Adrenal gland (tissue), 12 donors: ENCODE data around the gene NR2F1. TPM values are rescaled to one million over a fixed set of nuclear protein-coding genes. Genes with fewer than 3 reads are reported as not detected.
A peak's percentile ranks its signal among the peaks of the same experiment; 100 is the strongest.

ENCODE experiments used
- DNase-seq, 7 donors: peaks; one replicate each; pipeline ENCODE4 v3.0.0-alpha.2; 2019 to 2020
- H3K27ac ChIP-seq, 5 donors: fragments of 200-600 bp; sonication (generic) in 4 of 5; 1 replicate in 3 of 5; 2 replicates in 2 of 5; pipeline versions ENCODE4 v1.5.1 to v1.8.0; 2016 to 2020; ENCODE audit warnings: mild to moderate bottlenecking in 1 of 5
- H3K27me3 ChIP-seq: fragments of 200-600 bp; 2 replicates; pipeline ENCODE4 v1.8.0; 2021
- H3K36me3 ChIP-seq, 2 donors: fragments of 200-600 bp; replicated peaks in 1 of 2; 1 replicate in 1 of 2; 2 replicates in 1 of 2; pipeline versions ENCODE4 v1.5.1 to v1.8.0; 2018 to 2022
- H3K4me1 ChIP-seq, 2 donors: fragments of 200-600 bp; replicated peaks in 1 of 2; 1 replicate in 1 of 2; 2 replicates in 1 of 2; pipeline versions ENCODE4 v1.5.1 to v1.8.0; 2018 to 2021
- H3K4me3 ChIP-seq, 4 donors: fragments of 200-600 bp; sonication (generic) in 3 of 4; one replicate each; pipeline ENCODE4 v1.5.1; 2016 to 2018
- H3K9me3 ChIP-seq, 3 donors: fragments of 200-600 bp; sonication (generic) in 1 of 3; replicated peaks in 1 of 3; 1 replicate in 2 of 3; 2 replicates in 1 of 3; pipeline versions ENCODE4 v1.5.1 to v1.8.0; 2016 to 2021
- POLR2A ChIP-seq, 2 donors: fragments of 450-650 bp; IDR thresholded peaks; one replicate each; pipeline ENCODE4 v1.6.1; 2017; ENCODE audit warnings: antibody characterized with exemption in 2 of 2, mild to moderate bottlenecking in 2 of 2, moderate library complexity in 1 of 2
- WGBS, 4 donors: extraction: QIAGEN DNeasy Blood & Tissue Kit in 2 of 4; methylation state at CpG; one replicate each; pipeline versions ENCODE4 v1.1.5 to v1.1.7; 2013 to 2017; 5-methylcytosine and 5-hydroxymethylcytosine counted together
- intact Hi-C, 2 donors: fragments of 100-400 bp; cut with DNase I; formaldehyde crosslinking; loops; one replicate each; pipeline versions ENCODE4 v1.14.1 to v1.15.0; 2022 to 2023
- polyA plus RNA-seq, 3 donors: library from polyadenylated mRNA; stranded (reverse); fragments of 200-250 nt in 2 of 3; fragments of 350-450 nt in 1 of 3; fragmentation: Illumina TruSeq in 1 of 3; extraction: RNeasy Lipid Tissue Mini Kit (QIAGEN cat#74804) in 1 of 3; gene quantifications; one replicate each; pipeline ENCODE4 v1.2.3, GENCODE V29; 2013 to 2014
- total RNA-seq, 9 donors: library from RNA; depleted of rRNA in 4 of 9; stranded (reverse); fragments of >200 nt in 4 of 9; fragments of 120-200 nt in 1 of 9; fragmentation: NEBNext Ultra II Directional in 1 of 9; extraction: Animal tissue kit (Norgen Biotek cat#: 25700) in 1 of 9; gene quantifications; one replicate each; pipeline versions ENCODE4 v1.1.0 to v1.2.4, GENCODE V29; 2013 to 2023
- TF ChIP-seq, protein P1 (sequence below), 6 experiments: fragments of 450-650 bp in 4 of 6; fragments of 200-600 bp in 2 of 6; sonication (generic) in 1 of 6; IDR thresholded peaks; 1 replicate in 5 of 6; 2 replicates in 1 of 6; pipeline versions ENCODE4 v1.5.1 to v1.8.0; 2016 to 2021; ENCODE audit warnings: antibody characterized with exemption in 6 of 6, mild to moderate bottlenecking in 2 of 6, moderate library complexity in 1 of 6
- donor health status: healthy with polysubstance abuse.
- donor health status: Bipolar disorder and iron deficiency.
- donor health status: DM: yes; HTN: yes; CAD: no.
- donor health status: DM: no; HTN: no; CAD: no.
- donor health status: DM: no; HTN: no; CAD: no.
- donor health status: DM: yes; HTN: yes; CAD: no.

NR2F1 gene
- total and polyA plus RNA-seq, 12 donors, result 22.4 to 195 (median 68.2) TPM

DNA sequence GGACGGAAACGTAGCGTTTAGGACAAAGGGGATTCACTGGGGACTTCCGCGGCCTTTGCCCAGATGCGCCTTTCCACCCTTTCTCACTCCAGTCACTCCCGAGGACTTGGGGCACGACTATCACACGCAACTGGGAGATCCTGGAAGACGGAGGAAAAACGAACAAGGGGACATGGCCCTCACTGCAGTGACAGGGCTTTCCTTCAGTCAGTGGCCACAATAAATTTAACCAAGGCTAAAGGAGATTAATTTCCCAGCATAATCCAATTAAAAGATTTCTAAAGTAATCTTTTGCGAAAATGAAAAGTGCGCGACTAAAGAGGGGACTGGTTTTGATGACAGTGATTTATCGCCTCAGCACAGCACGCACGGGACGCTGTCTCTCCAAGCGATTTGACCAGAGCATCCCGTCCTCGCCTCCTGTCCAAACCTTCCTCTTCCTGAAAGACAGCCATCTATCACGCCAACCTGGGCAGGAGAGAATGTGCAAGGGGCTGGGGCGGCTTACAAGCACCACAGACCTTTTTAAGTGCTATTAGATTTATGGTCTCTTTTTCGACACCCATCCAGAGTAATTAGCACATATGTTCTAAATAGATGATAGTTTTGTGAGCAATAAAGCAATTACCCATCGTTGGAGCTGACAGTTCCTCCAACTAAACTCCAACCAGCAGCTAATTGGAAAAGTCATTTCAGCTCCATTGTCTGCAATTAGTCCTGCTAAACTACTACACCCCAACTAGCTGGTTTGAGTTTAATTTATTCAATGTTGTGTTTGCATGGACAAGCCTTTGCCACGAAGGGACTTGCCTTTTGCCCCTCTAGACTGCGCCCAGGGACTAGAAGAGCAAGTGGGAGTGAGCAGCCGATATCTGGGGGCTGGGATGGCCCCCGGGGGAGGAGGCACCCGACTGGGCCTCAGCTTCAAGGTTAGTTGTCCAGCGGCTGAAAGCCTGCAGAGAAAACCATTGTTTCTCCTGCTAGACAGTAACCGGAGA, 9.4 kb upstream of the NR2F1 start:
- Histone ChIP-seq H3K4me1 (peaks cover 0 to 25% of the 10 kb centered on the region in 2 donors), H3K36me3 (no peaks in the 10 kb centered on the region), H3K27ac (peak overlapping the region in 4 of 5 donors; percentile 22 to 89 (median 65)), H3K27me3 (no peaks in the 10 kb centered on the region), H3K4me3 (peak overlapping the region in 1 of 4 donors; percentile 38), H3K9me3 (no peaks in the 10 kb centered on the region)
- intact Hi-C loops, result loop anchor here (10.0 kb wide), 1 partner anchor 169 kb away; no protein-coding TSS in a partner anchor
- WGBS, 4 donors, result 50 to 68% (median 60%) methylated on average over 31 to 32 of the region's 32 CpGs
- no peak for DNase-seq
- TF ChIP-seq POLR2A (IDR thresholded peaks at IDR 0.05), result no peak
- TF ChIP-seq, protein P1, sequence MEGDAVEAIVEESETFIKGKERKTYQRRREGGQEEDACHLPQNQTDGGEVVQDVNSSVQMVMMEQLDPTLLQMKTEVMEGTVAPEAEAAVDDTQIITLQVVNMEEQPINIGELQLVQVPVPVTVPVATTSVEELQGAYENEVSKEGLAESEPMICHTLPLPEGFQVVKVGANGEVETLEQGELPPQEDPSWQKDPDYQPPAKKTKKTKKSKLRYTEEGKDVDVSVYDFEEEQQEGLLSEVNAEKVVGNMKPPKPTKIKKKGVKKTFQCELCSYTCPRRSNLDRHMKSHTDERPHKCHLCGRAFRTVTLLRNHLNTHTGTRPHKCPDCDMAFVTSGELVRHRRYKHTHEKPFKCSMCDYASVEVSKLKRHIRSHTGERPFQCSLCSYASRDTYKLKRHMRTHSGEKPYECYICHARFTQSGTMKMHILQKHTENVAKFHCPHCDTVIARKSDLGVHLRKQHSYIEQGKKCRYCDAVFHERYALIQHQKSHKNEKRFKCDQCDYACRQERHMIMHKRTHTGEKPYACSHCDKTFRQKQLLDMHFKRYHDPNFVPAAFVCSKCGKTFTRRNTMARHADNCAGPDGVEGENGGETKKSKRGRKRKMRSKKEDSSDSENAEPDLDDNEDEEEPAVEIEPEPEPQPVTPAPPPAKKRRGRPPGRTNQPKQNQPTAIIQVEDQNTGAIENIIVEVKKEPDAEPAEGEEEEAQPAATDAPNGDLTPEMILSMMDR (IDR thresholded peaks at IDR 0.05), result no peak

DNA sequence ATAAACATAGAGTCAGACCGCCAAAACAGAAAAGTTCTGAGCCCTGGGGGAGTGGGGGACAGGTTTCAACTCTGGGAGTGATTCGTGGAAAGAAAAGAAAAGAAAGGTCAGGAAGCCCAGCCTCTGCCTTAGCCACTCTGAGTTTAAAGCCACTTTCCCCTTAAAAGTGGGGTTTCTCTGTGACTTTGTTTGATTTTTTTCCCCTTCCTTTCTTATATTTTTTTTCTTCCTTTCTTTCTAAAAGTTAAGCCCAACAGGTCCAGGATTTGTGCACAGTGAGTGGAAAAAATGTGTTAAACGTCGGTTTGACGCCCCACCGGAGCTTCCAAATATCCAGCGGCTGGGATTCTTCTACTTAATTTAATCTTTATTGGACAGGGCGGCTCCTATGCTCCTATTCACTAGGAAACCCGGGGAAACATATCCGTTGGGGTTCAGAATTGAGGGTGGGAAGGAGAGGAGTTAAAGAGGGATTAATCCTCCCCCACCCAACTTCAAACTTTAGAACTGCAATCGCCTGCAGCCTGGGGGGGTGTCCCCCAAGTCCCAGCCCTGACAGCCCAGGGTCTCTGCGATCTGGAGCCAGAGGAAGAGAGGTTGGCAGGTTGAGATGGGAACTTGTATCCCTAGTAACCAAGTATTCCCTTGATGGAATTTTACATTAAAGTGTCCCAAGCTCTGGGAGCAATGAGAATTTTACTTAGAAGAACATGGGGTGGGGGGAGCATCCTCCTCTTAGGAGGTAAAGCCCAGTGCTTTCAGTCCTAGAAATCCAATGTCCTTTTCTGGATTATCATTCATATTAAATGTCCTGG, 8.3 kb upstream of the NR2F1 start:
- H3K4me3 ChIP-seq, result peak overlapping the region in 1 of 4 donors; percentile 33
- DNase-seq, result no peak
- H3K27ac ChIP-seq, result peak overlapping the region in 4 of 5 donors; percentile 22 to 89 (median 65)
- H3K36me3 ChIP-seq, result no peaks in the 10 kb centered on the region
- 52 to 58% (median 54%) methylated on average over 12 of the region's 12 CpGs for WGBS, 4 donors
- no peaks in the 10 kb centered on the region for H3K9me3 ChIP-seq
- no peak for TF ChIP-seq POLR2A (IDR thresholded peaks at IDR 0.05)
- intact Hi-C loops, result loop anchor here (5.0 to 10.0 kb wide), 2 partner anchors 62 to 170 kb away; no protein-coding TSS in a partner anchor
- H3K27me3 ChIP-seq, result no peaks in the 10 kb centered on the region
- peaks cover 0 to 33% of the 10 kb centered on the region in 2 donors for H3K4me1 ChIP-seq

DNA sequence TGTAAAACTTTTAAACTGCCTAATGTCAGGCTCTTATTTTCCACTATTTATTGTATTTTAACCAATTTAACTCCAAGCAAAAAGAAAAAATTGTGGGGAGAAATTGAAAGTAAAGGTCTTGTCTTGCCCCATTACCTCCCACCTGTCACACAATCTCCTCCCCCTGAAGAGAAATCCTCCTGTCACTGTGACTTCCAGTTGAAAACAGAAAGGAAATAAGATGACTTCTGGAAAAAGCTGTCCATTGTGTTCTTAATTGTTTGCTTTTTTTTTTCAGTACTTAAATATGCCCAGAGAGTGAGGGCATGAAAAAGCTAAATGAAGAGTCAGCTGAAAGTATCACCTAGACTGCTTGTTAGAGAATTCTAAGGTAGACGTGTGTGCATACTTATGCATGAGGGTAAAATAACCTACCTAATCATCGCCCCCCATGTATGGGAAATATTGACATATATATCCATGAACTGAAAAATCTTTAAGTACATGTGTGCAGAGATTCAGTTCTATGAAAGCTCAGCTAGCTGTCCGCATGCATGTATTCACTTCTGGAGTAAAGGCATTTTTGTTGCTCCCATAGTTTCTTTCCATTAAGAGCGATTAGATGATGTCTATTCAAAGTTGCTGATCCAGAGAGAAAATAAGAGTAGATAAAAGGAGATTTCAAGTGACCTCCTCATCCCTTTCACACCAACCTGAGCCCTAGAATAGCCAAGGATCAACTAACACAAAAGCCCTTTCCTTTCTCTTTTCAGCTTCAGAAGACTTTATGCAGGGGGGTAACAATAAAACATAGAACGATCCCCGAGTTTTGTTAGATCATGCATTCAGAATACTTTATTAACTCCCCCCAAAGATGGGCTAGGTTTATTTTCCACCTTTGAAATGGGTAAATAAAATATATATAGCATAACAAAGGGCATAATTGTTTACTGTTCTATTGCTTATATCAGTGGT, 7.3 kb upstream of the NR2F1 start:
- Histone ChIP-seq H3K9me3 (no peaks in the 10 kb centered on the region), H3K4me1 (peaks cover 0 to 33% of the 10 kb centered on the region in 2 donors), H3K27ac (peak overlapping the region in 3 of 5 donors; percentile 42 to 89 (median 88)), H3K4me3 (peak overlapping the region in 1 of 4 donors; percentile 33), H3K27me3 (no peaks in the 10 kb centered on the region), H3K36me3 (no peaks in the 10 kb centered on the region)
- 58 to 73% (median 63%) methylated on average over 6 of the region's 6 CpGs for WGBS, 4 donors
- intact Hi-C loops, result loop anchor here (5.0 to 10.0 kb wide), 2 partner anchors 63 to 171 kb away; no protein-coding TSS in a partner anchor
- TF ChIP-seq, protein P1 (IDR thresholded peaks at IDR 0.05), result no peak
- no peak for TF ChIP-seq POLR2A (IDR thresholded peaks at IDR 0.05)
- no peak for DNase-seq
